Hepatocyte (in vitro differentiated cells): Measurements from ENCODE around the gene CPE.

Experiments
- EZH2 ChIP-seq: fragments of 200-600 bp; sonication (generic); IDR thresholded peaks from 2 replicates; pipeline ENCODE4 v1.6.1; 2016; ENCODE audit warnings: antibody characterized with exemption, mild to moderate bottlenecking, borderline replicate concordance
- TF ChIP-seq, protein P1 (sequence below): fragments of 200-600 bp; sonication (generic); IDR thresholded peaks from 2 replicates; pipeline ENCODE4 v1.5.1; 2016; ENCODE audit warnings: antibody characterized with exemption, mild to moderate bottlenecking; ENCODE audit not compliant: poor library complexity

DNA sequence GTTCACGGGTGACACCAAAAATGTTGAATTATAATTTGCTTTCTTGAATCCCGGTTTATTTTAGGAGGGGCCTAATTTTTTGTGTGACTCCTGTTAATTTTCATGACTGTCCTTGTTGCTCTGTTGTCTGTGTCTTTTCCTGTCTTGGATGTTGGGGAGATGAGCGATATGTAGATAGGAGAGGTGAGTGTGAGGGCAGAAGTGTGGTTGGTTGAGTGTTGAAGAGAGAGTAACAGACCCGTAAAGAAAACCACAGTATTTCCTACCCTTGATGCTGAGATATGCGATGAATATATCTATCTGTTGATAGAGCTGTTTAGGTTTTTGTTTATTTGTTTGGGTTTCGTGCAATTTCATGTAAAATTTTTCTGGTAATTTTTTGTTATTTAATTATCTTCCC lies 70.5 kb downstream of the CPE start:
- no peak for TF ChIP-seq EZH2
- TF ChIP-seq, protein P1, sequence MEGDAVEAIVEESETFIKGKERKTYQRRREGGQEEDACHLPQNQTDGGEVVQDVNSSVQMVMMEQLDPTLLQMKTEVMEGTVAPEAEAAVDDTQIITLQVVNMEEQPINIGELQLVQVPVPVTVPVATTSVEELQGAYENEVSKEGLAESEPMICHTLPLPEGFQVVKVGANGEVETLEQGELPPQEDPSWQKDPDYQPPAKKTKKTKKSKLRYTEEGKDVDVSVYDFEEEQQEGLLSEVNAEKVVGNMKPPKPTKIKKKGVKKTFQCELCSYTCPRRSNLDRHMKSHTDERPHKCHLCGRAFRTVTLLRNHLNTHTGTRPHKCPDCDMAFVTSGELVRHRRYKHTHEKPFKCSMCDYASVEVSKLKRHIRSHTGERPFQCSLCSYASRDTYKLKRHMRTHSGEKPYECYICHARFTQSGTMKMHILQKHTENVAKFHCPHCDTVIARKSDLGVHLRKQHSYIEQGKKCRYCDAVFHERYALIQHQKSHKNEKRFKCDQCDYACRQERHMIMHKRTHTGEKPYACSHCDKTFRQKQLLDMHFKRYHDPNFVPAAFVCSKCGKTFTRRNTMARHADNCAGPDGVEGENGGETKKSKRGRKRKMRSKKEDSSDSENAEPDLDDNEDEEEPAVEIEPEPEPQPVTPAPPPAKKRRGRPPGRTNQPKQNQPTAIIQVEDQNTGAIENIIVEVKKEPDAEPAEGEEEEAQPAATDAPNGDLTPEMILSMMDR = no peak
